Measurements from ENCODE around the gene OSR1.
A peak's percentile ranks its signal among the peaks of the same experiment; 100 is the strongest.

OSR1 gene

GRCh38 chr2:19321946-19322345 lies 36.5 kb downstream of the OSR1 start:
- no peak for TF ChIP-seq KLF9 (tag by site-specific recombination; IDR thresholded peaks at IDR 0.05; ENCODE audit: low read depth)
- no peak for TF ChIP-seq ZNF433 (tag by site-specific recombination; IDR thresholded peaks at IDR 0.05; ENCODE audit: low read depth)
- no peak for TF ChIP-seq ZBTB21 (tag by site-specific recombination; IDR thresholded peaks at IDR 0.05)
- TF ChIP-seq ZNF19 (tag by site-specific recombination; IDR thresholded peaks at IDR 0.05; ENCODE audit: low read depth), result no peak
- TF ChIP-seq ZNF302 (tag by site-specific recombination; IDR thresholded peaks at IDR 0.05; ENCODE audit: low read depth), result no peak
- no peak for TF ChIP-seq ZBTB8A (tag by site-specific recombination; IDR thresholded peaks at IDR 0.05)
- no peak for TF ChIP-seq ZFP41 (tag by site-specific recombination; IDR thresholded peaks at IDR 0.05; ENCODE audit: borderline replicate concordance)
- no peak for TF ChIP-seq ZNF704 (tag by site-specific recombination; IDR thresholded peaks at IDR 0.05)
- H3K4me1 ChIP-seq (ENCODE audit: control insufficient read depth, insufficient read depth, low read length), result no peaks in the 10 kb centered on the region
- H3K4me3 ChIP-seq (ENCODE audit: low read depth, low read length), result no peak overlapping the region
- H3K27ac ChIP-seq (ENCODE audit: extremely low read depth, low read depth, low read length), result no peak overlapping the region
- POLR2A ChIA-PET, result no interaction called here
- CTCF ChIA-PET, result no interaction called here
- no peaks in the 10 kb centered on the region for H3K36me3 ChIP-seq (ENCODE audit: control insufficient read depth in 2 of 2, insufficient read depth in 1 of 2, low read length in 2 of 2)
- no peaks in the 10 kb centered on the region for H3K9me3 ChIP-seq (ENCODE audit: control insufficient read depth, insufficient read depth, low read depth, low read length)

DNA sequence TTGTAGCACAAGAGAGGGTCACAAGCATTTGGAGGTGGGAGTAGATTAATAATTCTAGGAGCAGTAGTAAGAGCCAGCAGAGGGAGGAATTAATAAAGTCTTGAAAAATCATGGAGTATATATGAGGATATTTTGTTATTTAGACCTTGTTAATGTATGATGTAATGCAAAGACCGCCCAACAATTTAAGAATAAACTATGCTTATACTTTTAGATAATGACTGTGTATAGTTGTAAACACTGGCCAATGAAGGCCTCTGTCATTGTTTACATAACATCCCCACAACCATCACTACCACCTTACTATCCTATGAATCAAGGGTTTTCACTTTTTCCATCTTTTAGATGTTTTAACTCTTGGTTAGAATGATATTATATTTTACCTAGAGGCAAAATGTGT lies 37.6 kb downstream of the OSR1 start:
- no peaks in the 10 kb centered on the region for H3K4me1 ChIP-seq (ENCODE audit: control insufficient read depth, insufficient read depth, low read length)
- H3K9me3 ChIP-seq (ENCODE audit: control insufficient read depth, insufficient read depth, low read depth, low read length), result no peaks in the 10 kb centered on the region
- H3K36me3 ChIP-seq (ENCODE audit: control insufficient read depth in 2 of 2, insufficient read depth in 1 of 2, low read length in 2 of 2), result no peaks in the 10 kb centered on the region
- CTCF ChIA-PET, result interaction anchor here (0.7 kb wide), 1 partner anchor 84 kb away, joined by 3 read pairs; no protein-coding TSS in a partner anchor
- no peak for TF ChIP-seq SCRT2 (tag by site-specific recombination; IDR thresholded peaks at IDR 0.05)
- TF ChIP-seq ATF2 (tag by site-specific recombination; IDR thresholded peaks at IDR 0.05; ENCODE audit: low read depth), result 0 out of 2 replicates have a peak, but pooled peaks have one; percentile 28
- no peak overlapping the region for H3K4me3 ChIP-seq (ENCODE audit: low read depth, low read length)
- POLR2A ChIA-PET, result no interaction called here
- H3K27ac ChIP-seq (ENCODE audit: extremely low read depth, low read depth, low read length), result no peak overlapping the region

- H3K9me3 ChIP-seq (ENCODE audit: control insufficient read depth, insufficient read depth, low read depth, low read length), result no peaks in the 10 kb centered on the region
- TF ChIP-seq ZNF398 (tag by site-specific recombination; IDR thresholded peaks at IDR 0.05), result no peak
- no peak for TF ChIP-seq TCF7L2 (IDR thresholded peaks at IDR 0.05; ENCODE audit: borderline replicate concordance, low read depth, low read length)
- no peak for TF ChIP-seq ZNF558 (tag by site-specific recombination; IDR thresholded peaks at IDR 0.05)
- no peak for TF ChIP-seq SP3 (tag by site-specific recombination; IDR thresholded peaks at IDR 0.05)
- no peak for TF ChIP-seq PRDM1 (tag by site-specific recombination; IDR thresholded peaks at IDR 0.05)
- TF ChIP-seq, protein P1, sequence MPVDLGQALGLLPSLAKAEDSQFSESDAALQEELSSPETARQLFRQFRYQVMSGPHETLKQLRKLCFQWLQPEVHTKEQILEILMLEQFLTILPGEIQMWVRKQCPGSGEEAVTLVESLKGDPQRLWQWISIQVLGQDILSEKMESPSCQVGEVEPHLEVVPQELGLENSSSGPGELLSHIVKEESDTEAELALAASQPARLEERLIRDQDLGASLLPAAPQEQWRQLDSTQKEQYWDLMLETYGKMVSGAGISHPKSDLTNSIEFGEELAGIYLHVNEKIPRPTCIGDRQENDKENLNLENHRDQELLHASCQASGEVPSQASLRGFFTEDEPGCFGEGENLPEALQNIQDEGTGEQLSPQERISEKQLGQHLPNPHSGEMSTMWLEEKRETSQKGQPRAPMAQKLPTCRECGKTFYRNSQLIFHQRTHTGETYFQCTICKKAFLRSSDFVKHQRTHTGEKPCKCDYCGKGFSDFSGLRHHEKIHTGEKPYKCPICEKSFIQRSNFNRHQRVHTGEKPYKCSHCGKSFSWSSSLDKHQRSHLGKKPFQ (tag by site-specific recombination; IDR thresholded peaks at IDR 0.05), result no peak
- TF ChIP-seq ZNF624 (tag by site-specific recombination; IDR thresholded peaks at IDR 0.05), result no peak
- no peak for TF ChIP-seq ZNF280C (tag by site-specific recombination; IDR thresholded peaks at IDR 0.05)
- no peak overlapping the region for H3K27ac ChIP-seq (ENCODE audit: extremely low read depth, low read depth, low read length)
- POLR2A ChIA-PET, result no interaction called here
- CTCF ChIA-PET, result no interaction called here
- no peak overlapping the region for H3K4me3 ChIP-seq (ENCODE audit: low read depth, low read length)
- H3K4me1 ChIP-seq (ENCODE audit: control insufficient read depth, insufficient read depth, low read length), result no peaks in the 10 kb centered on the region
- H3K36me3 ChIP-seq (ENCODE audit: control insufficient read depth in 2 of 2, insufficient read depth in 1 of 2, low read length in 2 of 2), result no peaks in the 10 kb centered on the region
Observed at GRCh38 chr2:19319698-19320097, 38.7 kb downstream of the OSR1 start.
